ENCODE measurements around the gene ADAMTS2. TPM values are rescaled to one million over a fixed set of nuclear protein-coding genes. Genes with fewer than 3 reads are reported as not detected.

The ADAMTS2 gene
- total and polyA plus RNA-seq, 2 donors (not counting 3 experiments of a cell fraction or from before 2014, with no cell fraction given), result not detected

- intact Hi-C loops (cut with micrococcal nuclease), result no loop called here
- dilution Hi-C loops (cut with MboI; ENCODE audit: extremely low pct_ligation_motif_present, low sequenced_read_pairs), result no loop called here
- Histone ChIP-seq H3K4me2 (ENCODE audit: insufficient read depth, low read length) (no peak overlapping the region), H3K4me3 (replicated peaks in 1 of 3; ENCODE audit: insufficient read depth in 1 of 3, low read depth in 1 of 3, low read length in 3 of 3) (no peak overlapping the region), H3K9ac (replicated peaks; ENCODE audit: extremely low read depth, insufficient read depth, low read length) (no peak overlapping the region), H3K36me3 (ENCODE audit: control insufficient read depth in 2 of 2, extremely low read depth in 1 of 2, insufficient read depth in 2 of 2, low read length in 2 of 2) (no peaks in the 10 kb centered on the region), H2AFZ (ENCODE audit: low read depth, low read length) (no peak overlapping the region), H4K20me1 (replicated peaks; ENCODE audit: control insufficient read depth, extremely low read depth, insufficient read depth, low read length) (no peaks in the 10 kb centered on the region), H3K27me3 (ENCODE audit: control insufficient read depth in 2 of 2, insufficient read depth in 2 of 2, low read length in 2 of 2) (no peaks in the 10 kb centered on the region), H3K27ac (ENCODE audit: insufficient read depth, low read depth, low read length) (no peak overlapping the region), H3K9me1 (replicated peaks; ENCODE audit: control insufficient read depth, extremely low read depth, insufficient read depth, low read length) (no peaks in the 10 kb centered on the region), H3K4me1 (ENCODE audit: control insufficient read depth, extremely low read depth, insufficient read depth, low read length) (no peaks in the 10 kb centered on the region), H3K79me2 (ENCODE audit: control insufficient read depth, insufficient read depth, low read length) (no peaks in the 10 kb centered on the region), H3K9me3 (replicated peaks; ENCODE audit: control insufficient read depth, insufficient read depth, low read length) (no peaks in the 10 kb centered on the region)
- CTCF ChIA-PET, result no interaction called here
- DNase-seq (ENCODE audit: low read depth, low spot score) (no peak), FAIRE-seq (no peak)
- POLR2A ChIA-PET, result no interaction called here
- TF ChIP-seq POLR2AphosphoS5 (IDR thresholded peaks at IDR 0.05; ENCODE audit: insufficient read depth, low read depth, low read length) (no peak), FOS (IDR thresholded peaks at IDR 0.05; ENCODE audit: borderline replicate concordance, insufficient read depth, low read length) (no peak), EZH2 (IDR thresholded peaks at IDR 0.05; ENCODE audit: borderline replicate concordance, low read depth, low read length, severe bottlenecking) (no peak), MYC (IDR thresholded peaks at IDR 0.05; ENCODE audit: low read depth, low read length) (no peak), GATA2 (IDR thresholded peaks at IDR 0.05; ENCODE audit: insufficient read depth, insufficient read length, low read depth, low read length) (no peak), JUN (IDR thresholded peaks at IDR 0.05; ENCODE audit: borderline replicate concordance, insufficient read depth, insufficient read length, low read depth) (no peak), POLR2A (IDR thresholded peaks at IDR 0.05; ENCODE audit: low read depth, low read length) (no peak)
- TF ChIP-seq, protein P1, sequence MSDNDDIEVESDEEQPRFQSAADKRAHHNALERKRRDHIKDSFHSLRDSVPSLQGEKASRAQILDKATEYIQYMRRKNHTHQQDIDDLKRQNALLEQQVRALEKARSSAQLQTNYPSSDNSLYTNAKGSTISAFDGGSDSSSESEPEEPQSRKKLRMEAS (IDR thresholded peaks at IDR 0.05; ENCODE audit: insufficient read depth, insufficient read length), result no peak
- TF ChIP-seq, protein P2, sequence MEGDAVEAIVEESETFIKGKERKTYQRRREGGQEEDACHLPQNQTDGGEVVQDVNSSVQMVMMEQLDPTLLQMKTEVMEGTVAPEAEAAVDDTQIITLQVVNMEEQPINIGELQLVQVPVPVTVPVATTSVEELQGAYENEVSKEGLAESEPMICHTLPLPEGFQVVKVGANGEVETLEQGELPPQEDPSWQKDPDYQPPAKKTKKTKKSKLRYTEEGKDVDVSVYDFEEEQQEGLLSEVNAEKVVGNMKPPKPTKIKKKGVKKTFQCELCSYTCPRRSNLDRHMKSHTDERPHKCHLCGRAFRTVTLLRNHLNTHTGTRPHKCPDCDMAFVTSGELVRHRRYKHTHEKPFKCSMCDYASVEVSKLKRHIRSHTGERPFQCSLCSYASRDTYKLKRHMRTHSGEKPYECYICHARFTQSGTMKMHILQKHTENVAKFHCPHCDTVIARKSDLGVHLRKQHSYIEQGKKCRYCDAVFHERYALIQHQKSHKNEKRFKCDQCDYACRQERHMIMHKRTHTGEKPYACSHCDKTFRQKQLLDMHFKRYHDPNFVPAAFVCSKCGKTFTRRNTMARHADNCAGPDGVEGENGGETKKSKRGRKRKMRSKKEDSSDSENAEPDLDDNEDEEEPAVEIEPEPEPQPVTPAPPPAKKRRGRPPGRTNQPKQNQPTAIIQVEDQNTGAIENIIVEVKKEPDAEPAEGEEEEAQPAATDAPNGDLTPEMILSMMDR (IDR thresholded peaks at IDR 0.05; ENCODE audit: extremely low read depth in 1 of 2, insufficient read depth in 1 of 2, low read depth in 1 of 2, low read length in 2 of 2), result no peak
- BruUV-seq (replicated peaks), result no TSS peak
These were observed 73.4 kb downstream of the ADAMTS2 start for GRCh38 chr5:179271821-179272325.
